HG03135 (cell line): ENCODE data around the gene SSC5D.

Experiments
- ATAC-seq: cut with Tn5 transposase; IDR thresholded peaks from one replicate; pipeline ENCODE4 v1.9.1; 2021; ENCODE audit warnings: mild to moderate bottlenecking, moderate library complexity; ENCODE audit not compliant: unreplicated experiment

The SSC5D gene

DNA sequence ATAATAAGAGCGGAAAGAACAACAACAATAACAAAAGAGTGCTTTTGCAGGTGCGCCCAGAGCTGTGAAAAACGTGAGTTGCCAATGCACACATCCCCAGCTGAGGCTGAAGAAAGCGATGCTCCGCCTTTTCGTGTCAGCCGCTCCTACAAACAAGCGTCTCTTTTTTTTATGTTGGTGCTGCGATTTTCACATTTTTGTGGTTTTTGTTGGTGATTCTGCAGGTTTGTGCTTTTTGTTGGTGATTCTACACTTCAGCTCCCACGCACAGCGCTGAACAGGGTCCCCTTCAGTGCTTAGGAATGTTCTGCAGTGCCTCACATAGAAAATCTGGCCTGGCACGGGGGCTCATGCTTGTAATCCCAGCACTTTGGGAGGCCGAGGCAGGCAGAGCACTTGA lies 64.4 kb downstream of the SSC5D start:
- no peak for ATAC-seq

DNA sequence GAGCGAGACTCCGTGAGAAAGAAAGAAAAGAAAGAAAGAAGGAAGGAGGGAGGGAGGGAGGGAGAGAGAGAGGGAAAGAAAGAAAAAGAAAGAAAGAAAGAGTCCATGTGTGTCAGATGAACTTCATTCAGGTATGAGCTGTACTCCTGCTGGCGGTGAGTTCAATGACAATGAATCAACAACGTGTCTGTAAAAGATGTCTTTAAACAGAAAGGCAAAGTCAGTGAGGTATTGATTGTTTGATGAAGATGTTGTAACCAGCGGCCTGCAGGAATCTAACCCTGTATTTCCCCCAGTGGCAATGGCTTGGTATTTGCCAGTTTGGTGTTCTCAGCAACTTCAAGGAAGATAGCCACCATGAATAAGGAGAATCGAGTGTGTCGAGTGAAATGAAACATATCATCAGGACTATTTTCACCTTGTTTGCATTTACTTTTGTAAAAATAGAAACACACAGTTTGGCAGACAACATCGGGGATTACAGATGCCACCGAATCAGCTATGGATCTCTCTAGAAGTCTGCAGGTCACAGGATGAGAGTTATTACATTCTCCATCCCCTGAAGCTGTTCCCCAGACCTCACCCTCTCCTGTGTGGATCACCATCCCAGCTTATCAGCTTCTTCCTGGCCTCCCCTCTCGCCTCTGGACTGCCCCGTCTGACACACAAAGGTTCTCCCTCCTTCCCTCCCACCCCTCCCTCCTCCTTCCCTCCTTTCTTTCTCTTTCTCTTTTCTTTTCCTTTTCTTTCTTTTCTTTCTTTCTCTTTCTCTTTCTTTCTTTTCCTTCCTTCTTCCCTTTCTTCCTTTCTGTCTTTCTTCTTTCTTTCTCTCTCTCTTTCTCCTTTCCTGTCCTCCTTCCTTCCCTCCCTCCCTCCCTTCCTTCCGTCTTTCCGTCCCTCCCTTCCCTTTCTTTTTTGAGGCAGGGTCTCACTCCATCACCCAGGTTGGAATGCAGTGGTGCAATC lies 65.3 kb downstream of the SSC5D start:
- no peak for ATAC-seq

DNA sequence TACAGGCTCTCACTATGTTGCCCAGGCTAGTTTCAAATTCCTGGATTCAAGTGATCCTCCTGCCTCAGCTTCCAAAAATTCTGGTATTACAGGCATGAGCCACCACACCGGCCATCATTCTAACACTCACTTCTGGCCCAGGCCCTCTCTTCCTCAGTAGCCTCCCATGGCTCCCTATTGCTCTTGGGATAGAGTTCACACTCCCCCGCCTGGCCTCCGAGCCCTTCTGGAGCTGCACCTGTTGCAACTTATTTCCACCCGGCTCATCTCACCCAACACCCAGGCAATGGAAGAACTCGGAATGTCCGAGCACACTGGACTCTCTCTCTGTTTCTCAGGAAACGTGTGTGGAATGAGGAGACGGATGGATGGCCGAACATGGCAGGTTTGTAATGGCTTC lies 66.1 kb downstream of the SSC5D start:
- ATAC-seq: no peak

DNA sequence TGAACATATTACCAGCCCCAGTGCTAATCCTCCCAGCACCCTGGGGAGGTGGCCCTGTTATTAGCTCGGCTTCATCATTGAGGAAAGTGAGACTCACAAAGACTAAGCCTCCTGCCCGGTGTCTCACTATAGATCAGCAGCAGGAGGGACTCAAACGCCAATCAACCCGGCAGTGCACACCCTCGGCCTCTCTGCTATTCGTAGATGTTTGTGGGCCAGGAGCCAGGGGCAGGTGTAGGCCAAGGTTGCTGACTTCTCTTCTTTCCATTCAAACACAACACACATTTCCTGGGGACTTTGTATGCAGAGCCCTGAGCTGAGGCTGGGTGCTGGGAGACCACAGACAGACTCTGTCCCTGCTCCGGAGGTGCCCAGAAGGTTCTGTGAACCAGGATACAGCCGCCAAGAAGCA lies 66.5 kb downstream of the SSC5D start:
- ATAC-seq: no peak

DNA sequence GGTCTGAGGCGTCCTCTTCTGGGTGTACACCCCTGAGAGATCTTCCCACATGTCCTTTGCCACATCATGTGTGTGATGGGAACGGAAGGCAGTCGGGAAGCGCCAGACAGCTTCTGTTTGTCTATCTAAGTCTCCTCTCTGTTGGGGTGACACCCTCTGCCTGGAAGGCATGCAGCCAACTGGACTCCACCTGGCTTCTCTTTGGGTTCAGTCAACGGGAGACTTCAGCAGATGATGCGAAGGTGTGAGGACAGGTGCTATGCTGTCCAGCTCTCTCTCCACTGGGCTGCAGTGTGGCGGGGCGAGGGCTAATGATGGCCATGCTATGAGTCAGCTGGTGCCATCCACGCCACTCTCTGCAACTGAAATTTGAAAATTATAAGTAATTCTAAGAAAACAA lies 71.4 kb downstream of the SSC5D start:
- no peak for ATAC-seq

DNA sequence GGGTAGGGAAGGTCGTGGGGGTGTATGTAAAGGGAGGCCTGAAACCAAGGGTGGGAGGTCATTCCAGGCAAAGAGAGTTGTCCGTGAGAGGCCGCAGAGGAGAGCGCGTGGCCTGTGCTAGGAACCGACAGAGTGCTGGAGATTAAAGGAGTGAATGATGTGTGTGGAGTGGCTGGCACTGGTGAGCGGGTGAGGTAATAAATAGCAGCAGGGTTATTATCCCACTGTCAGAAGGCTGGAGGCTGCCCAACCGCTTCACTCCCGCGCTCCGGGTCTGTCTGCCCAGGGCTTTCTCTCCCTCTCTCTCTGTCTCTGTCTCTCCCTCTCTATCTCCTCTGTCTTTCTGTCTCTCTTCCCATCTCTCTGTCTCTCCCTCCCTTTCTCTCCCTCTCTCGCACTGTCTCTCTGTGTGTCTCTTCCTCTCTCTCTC lies 75.0 kb downstream of the SSC5D start:
- ATAC-seq: no peak

DNA sequence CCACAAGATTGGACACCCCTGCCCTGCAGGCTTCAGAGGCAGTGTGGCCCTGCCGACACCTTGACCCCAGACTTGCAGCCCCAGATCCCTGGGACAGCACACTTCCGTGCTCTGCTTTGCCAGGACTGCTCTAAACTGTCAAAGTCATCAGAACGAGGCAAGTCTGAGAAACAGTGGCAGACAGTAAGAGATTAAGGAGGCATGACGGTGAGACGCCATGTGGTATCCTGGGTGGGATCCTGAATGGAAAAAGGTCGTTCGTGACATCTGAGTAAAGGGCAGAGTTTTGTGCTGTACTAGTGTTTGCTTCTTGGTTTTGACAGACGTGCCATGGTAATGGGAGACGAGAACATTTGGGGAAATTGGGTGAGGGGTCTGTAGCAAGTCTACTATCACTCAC lies 78.6 kb downstream of the SSC5D start:
- ATAC-seq: no peak

DNA sequence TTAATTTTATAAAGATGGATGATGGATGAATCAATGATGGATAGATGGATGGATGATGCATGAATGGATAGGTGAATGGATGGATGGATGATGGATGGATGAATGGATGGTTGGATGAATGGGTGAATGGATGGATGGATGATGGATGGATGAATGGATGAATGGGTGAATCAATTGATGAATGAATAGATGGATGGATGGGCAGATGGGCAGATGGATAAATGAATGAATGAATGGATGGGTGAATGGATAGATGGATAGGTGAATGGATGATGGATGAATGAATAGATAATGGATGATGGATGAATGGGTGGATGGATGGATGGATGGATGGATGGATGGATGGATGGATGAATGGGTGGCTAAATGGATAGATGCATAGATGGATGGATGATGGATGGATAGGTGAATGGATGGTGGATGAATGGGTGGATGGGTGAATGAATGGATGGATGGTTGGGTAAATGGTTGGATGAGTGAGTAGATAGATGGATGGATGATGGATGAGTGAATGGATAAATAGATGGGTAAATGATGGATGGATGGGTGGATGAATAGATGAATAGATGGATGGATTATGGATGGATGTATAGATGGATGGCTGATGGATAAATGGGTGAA lies 79.6 kb downstream of the SSC5D start:
- ATAC-seq: no peak
